SK-N-MC (cell line): ENCODE data around the gene PRDM15.

Experiments used
- EZH2 ChIP-seq: fragments of 200-600 bp; sonication (generic); IDR thresholded peaks from one replicate; pipeline ENCODE4 v1.6.1; 2017; ENCODE audit warnings: antibody characterized with exemption
- POLR2AphosphoS5 ChIP-seq: IDR thresholded peaks from 2 replicates; pipeline ENCODE4 v1.6.1; 2012; ENCODE audit warnings: mild to moderate bottlenecking, low read depth, low read length, borderline replicate concordance

DNA sequence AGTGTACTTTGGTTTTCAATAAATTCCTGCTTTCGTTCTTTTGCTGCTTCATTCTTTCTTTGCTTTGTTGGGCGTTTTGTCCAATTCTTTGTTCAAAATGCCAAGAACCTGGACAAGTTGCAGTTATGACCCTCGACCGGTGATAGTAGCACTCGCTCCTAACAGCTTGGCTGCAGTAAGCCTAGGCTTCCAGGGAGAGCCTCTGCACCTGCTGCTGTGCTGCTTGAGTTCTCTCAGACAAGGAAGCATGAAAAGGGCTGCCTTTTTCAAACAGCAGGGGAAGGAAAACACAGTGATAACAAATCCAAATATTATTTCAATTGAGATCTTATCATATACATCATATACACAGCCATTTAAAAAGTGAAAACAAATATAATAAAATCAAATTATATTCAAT lies 99.5 kb downstream of the PRDM15 start:
- TF ChIP-seq POLR2AphosphoS5 (no peak), EZH2 (no peak)
